Lower leg skin (tissue), 3 donors: ENCODE results near the gene ACSF3.

ENCODE experiments used
- CTCF ChIP-seq, 3 donors: fragments of 450-650 bp; IDR thresholded peaks; one replicate each; pipeline ENCODE4 v1.5.1; 2016; ENCODE audit warnings: antibody characterized with exemption in 3 of 3, mild to moderate bottlenecking in 3 of 3, moderate library complexity in 2 of 3
- POLR2A ChIP-seq, 2 donors: fragments of 450-650 bp; IDR thresholded peaks; one replicate each; pipeline ENCODE4 v1.6.1; 2016 to 2017; ENCODE audit warnings: antibody characterized with exemption in 2 of 2, mild to moderate bottlenecking in 1 of 2, moderate library complexity in 1 of 2

- no peak for TF ChIP-seq CTCF (IDR thresholded peaks at IDR 0.05)
- TF ChIP-seq POLR2A (IDR thresholded peaks at IDR 0.05) = no peak
Measured at GRCh38 chr16:89198417-89199240, 105.0 kb downstream of the ACSF3 start.
